Thyroid gland (tissue), 4 donors: ENCODE results near the gene BRINP3.

ENCODE experiments used
- POLR2A ChIP-seq, 2 donors: fragments of 450-650 bp; IDR thresholded peaks; one replicate each; pipeline ENCODE4 v1.6.1; 2017; ENCODE audit warnings: antibody characterized with exemption in 2 of 2, mild to moderate bottlenecking in 2 of 2, moderate library complexity in 1 of 2
- TF ChIP-seq, protein P1 (sequence below), 6 experiments: fragments of 200-600 bp in 3 of 6; fragments of 450-650 bp in 3 of 6; sonication (generic) in 3 of 6; IDR thresholded peaks; one replicate each; pipeline ENCODE4 v1.5.1; 2016 to 2019; ENCODE audit warnings: antibody characterized with exemption in 6 of 6, mild to moderate bottlenecking in 2 of 6, inconsistent platforms in 1 of 6, moderate library complexity in 1 of 6

DNA sequence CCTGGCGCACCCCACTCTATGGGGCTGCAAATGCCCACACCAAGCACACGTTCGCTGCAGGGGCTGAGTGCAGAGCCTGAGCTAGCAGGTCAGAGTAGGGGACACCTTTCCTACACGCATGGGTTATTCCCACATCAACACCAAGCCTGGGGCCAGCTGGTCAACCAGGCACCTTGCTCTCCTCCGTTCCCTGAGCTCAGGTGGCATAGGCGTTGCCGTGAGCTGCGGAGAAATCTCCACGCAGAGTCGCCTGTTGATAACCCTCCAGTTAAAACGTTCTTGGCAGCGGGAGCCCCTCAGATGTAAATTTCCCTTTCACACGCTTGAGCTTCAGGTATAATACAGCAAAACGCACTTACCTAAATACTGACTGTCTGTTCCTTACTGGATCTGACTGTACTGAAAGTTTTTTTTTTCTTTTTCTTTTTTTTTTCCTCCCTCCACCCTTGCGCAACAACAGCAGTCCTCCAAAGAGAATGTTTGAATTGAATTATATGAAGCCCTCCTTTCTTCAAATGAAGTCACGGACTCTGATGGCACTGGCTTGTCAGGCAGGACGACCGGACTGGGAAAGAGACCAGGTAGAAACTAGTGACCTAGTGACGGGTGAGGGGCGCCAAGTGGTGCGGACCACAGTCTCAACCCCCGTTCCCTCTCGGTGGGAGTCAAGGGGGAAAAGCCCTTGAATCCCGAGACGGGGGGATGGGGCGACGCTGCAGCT is 2.1 kb downstream of the BRINP3 start:
- TF ChIP-seq, protein P1, sequence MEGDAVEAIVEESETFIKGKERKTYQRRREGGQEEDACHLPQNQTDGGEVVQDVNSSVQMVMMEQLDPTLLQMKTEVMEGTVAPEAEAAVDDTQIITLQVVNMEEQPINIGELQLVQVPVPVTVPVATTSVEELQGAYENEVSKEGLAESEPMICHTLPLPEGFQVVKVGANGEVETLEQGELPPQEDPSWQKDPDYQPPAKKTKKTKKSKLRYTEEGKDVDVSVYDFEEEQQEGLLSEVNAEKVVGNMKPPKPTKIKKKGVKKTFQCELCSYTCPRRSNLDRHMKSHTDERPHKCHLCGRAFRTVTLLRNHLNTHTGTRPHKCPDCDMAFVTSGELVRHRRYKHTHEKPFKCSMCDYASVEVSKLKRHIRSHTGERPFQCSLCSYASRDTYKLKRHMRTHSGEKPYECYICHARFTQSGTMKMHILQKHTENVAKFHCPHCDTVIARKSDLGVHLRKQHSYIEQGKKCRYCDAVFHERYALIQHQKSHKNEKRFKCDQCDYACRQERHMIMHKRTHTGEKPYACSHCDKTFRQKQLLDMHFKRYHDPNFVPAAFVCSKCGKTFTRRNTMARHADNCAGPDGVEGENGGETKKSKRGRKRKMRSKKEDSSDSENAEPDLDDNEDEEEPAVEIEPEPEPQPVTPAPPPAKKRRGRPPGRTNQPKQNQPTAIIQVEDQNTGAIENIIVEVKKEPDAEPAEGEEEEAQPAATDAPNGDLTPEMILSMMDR (IDR thresholded peaks at IDR 0.05), result no peak
- no peak for TF ChIP-seq POLR2A (IDR thresholded peaks at IDR 0.05)
